ENCODE measurements around the gene USP44.
"Not testable (repeated sequence)": the region's sequence is repeated elsewhere in the genome, so short reads cannot be mapped to it uniquely, and the experiment has no call there.

USP44 gene

DNA sequence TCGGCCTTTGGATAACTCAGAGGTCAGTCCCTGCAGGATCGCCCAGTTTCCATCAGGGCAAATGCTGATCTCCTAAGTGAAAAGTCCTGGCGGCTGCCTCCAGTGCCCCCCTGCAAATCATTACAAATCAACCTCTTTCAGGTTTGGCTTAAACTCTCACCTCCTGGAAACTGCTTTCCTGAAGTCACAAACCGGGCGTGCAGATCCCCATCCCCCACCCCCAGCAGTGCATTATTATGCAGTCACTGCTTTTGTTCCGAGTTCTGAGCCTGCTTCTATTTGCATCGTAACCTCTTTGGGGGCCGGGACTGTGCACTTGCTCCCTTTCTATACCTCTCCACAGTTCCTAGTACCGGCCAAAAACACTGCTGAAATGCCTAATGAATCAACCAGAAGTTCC is at the start of gene USP44:
TSS of gene USP44 (minus strand) at position 172 of the 400 bp plus-strand sequence. CDS start 17,220 bp downstream, outside the sequence.
- DNase-seq = no peak

DNA sequence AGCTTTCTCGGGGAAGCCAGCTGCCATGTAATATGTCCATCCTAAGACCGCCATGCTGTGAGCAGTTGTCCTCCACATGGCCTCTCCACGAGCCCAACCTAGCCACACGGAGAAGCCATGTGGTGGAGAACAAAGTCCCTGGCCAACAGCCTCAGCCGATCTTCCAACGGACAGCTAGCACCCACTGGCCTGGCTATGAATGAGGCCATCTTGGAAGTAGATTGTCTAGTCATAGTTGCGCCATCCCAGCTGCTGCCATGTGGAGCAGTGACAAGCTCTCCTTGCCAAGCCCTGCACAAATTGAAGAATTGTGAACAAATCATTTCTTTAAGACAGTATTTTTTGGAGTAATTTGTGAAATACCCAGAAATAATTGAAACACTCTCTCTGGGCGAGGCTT is 49.3 kb upstream of the USP44 start:
- no peak for DNase-seq

- DNase-seq = no peak
Observed at GRCh38 chr12:95599880-95600279, 48.6 kb upstream of the USP44 start.

DNA sequence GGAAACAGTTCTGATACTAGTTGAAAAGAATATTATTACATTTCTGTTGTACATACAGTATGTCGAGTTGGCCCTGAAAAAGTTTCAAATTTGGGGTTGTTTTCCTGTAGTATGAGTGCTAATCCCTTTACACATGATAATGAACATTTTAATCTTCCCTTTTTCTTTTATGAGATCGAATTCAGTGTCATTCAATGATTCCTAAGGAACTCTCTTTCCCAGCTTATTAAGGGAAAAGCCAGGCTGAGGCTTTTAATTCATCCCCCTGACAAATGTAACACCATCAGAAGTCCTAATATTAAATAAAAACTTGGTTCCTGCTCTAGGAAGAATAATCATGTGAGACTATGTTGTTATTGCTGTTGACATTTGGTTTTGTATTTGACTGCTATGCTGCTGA is 42.9 kb upstream of the USP44 start:
- no peak for DNase-seq

GRCh38 chr12:95593266-95593871 is 42.1 kb upstream of the USP44 start:
- DNase-seq = no peak

DNA sequence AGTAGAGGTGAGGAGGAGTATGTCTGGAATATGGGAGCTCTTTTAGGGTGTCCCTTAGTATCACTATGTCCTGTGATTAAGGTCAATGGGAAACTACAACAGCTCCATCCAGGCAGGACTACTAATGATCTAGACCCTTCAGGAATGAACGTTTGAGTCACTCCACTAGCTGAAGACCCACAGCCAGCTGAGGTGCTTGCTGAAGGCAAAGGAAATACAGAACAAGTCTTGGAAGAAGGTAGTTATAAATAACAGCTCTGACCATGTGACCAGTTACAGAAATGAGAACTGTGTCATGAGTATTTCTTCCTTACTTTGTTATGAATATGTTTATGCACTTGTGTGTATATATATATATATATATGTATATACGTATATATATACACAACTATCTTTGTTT is 40.5 kb upstream of the USP44 start:
- DNase-seq = no peak

- no peak for DNase-seq
Observed at GRCh38 chr12:95590775-95591174, 39.5 kb upstream of the USP44 start.

- DNase-seq = no peak
Observed at GRCh38 chr12:95583933-95584332, 32.7 kb upstream of the USP44 start.

- peak in 1 of 2 experiments; percentile 63 for DNase-seq
Observed at GRCh38 chr12:95582230-95583058, 31.2 kb upstream of the USP44 start.

DNA sequence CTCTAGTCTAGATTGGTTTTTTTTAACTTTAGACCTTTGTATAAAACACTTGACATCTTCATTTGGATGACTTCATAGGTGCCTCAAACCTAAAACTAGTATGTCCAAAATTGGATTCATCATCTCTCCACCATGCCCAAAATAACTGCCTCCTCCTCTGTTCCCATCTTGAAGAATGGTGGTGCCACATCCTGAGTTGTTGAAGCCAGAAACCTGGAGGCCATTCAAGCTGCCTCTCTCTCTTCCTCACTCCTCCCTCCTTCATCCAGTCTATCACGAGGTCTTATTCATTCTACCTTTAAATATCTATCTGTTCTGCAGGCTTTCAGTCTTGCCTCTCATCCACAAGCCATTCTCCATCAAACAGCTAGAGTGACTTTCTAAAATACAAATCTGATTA is 26.5 kb upstream of the USP44 start:
- DNase-seq = no peak

DNA sequence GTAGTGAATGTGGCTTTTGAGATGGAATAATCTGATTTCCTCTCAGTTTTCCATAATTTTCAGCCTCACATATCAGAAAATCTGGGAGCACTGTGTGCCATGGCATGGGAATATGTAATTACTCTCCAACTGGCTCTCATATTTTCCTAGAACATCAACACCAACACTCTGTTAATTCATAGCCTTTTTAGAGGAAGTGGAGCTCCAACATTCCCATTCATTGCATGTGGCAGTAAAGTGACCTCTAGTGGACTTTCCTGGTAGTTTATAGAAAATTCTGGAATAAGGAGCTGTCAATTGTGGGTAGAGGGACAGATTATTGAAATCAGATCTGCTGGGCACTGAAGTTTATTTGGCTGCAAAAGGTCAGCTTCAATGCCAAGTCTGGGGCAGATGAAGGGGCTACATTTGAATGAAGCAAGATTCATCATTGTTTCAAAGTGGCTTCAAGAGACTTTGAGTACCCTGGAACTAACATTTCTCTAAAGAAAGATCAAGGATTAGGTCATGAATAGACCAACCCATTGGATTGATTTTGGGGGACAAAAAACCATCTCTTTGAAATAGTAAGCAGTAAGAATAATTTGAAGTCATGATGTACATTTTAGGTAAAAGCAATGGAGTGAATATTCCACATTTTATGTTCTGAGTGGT is 23.6 kb upstream of the USP44 start:
- DNase-seq = peak in 1 of 2 experiments; percentile 71

DNA sequence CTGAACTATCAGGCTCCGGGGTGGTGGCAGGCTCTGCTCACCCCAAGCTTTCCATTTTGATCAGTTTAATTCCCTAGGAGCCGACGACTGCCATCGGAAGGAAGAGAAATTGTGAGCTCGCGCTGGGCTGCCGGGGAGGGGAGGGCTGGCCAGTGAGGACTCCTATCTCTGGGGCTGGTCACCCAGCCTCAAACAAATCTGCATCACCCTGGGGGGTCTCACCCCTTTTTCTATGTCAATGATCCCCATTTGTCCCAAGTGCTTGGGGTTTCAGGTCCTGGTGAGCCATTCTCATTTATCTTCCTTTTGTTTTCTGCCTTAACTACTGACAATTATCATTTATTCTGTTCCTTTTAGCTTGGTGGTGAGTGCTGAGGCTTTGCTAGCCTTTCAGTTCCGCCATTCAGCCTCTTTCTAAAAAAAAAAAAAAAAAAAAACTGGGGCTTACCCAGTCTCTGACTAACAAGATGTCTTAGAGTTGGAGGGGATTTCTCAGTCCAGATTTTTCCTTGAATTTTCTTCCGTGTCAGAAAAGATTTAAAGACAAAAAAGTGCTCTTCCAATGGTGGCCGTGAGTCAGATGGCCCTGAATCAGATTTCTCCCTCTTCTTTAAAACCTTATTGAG is 22.8 kb upstream of the USP44 start:
- DNase-seq = no peak

DNA sequence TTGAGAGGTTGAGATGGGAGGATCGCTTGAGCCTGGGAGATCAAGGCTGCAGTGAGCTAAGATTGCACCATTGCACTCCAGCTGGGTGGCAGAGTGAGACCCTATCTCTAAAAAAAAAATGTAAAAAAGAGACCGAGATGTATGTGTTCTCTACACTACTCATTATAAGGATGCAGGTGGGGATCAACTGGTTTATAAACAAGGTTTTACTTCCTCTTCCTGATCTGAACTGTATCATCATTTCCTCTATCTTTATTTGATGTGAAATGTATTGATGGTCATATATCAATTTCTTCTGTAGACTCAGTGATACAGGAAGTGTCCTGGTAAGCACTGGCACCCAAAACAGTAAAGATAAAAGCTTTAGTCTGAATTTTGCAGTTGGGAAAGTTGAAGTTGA is 20.1 kb upstream of the USP44 start:
- DNase-seq = no peak

GRCh38 chr12:95568045-95568444 is 16.8 kb upstream of the USP44 start:
- not testable (repeated sequence) for DNase-seq

DNA sequence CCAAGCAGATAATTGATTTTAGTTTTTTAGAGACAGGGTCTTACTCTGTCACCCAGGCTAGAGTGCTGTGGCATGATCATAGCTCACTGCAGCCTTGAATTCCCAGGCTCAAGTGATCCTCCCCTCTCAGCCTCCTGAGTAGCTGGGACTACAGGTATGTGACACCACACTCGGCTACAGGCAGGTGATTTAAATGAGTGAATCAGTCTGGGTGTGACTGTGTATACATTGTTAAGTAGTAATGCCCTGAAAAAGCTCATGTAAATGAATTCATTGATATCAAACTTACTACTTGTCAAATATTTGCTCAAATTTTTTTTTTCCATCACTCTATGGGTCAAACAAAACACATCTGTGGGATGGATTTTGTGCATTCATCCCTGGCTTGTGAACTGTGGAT is 6.3 kb upstream of the USP44 start:
- no peak for DNase-seq

- DNase-seq = no peak
Observed at GRCh38 chr12:95554532-95555071, 3.3 kb upstream of the USP44 start.

DNA sequence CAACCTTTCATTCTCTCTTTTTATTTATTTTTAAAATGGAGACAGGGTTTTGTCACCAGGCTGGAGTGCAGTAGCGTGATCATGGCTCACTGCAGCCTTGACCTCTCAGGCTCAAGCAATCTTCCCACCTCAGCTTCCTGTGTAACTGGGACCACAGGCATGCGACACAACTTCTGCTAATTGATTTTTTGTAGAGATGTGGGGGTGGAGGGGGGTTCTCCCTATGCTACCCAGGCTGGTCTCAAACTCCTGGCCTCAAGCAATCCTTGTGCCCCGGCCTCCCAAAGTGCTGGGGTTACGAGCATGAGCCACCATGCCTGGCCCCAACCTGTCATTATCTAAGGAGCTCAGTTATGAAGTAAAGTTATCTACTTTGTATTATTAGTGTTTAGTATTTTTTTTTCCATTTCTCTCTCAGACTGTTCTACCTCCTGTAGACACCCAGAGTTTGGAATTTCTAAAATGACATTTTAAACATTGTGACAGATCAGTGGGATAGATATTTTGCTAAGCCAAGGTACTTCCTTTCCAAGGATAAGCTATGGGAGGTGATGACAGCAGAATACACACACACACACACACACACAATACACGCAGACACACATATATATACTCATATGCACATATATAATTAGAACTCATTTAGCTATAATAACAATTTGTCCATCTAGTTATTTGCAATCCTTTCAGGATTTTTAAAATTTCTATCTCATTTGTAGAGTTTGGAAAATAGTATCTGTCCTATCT is 2.1 kb upstream of the USP44 start:
- no peak for DNase-seq

DNA sequence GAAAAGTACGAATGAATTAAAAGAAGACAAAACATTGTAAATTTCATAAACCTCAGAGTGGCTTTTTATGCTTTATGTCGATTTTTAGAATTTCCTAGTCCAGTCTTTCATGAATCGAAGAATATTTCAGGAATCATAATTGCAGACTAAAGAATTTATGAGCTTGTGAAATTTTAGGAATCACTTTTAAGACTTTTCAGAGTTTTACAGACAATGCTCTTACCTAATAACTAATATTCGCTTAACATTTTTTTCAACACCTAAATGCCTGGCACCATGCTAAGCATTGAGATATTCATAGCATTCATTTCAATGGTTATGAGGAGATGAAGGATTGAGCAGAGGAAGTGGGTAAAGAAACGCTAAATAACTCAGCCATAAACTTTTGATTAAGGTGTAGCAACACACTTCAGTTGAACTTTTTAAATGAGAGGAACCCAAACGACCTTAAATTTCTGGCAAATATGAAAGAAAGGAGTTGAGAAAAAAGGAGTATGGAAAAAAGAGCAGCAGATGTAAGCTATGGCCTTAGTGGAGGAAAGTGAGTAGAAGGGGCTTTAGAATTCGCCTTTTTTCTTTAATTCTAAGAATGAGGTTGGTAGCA is 739 bp upstream of the USP44 start:
- no peak for DNase-seq

DNA sequence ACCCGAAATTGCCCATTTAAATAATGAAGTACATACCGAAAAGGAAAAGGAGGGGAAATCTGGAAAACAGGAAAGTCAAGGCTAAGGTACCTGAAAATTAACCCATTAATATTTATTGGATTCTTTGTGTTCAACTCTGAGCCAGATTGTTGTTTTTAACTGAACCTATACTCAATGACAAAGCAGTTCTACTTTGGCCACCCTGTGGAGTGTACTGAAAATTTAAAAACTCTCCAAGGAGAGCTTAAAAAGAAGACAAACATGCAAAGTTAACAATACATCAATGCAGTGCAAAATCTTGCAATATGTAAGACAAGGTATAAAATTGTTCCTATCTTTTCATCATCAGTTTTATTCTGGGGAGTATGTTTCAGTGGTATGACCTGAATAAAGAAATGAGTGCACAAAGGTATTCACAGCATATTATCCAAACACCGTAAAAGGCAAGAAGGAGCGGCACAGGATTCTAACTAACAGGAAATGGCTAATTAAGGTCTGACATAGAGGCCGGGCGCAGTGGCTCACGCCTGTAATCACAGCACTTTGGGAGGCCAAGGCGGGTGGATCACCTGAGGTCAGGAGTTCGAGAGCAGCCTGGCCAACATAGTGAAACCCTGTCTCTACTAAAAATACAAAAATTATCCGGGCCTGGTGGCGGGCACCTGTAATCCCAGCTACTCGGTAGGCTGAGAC is 1.7 kb downstream of the USP44 start:
- DNase-seq = no peak

- no peak for DNase-seq
Observed at GRCh38 chr12:95548539-95549391, 2.5 kb downstream of the USP44 start.
